HG03342 (cell line): Measurements from ENCODE around the gene COX6A1.
"Not testable (repeated sequence)": the region's sequence is repeated elsewhere in the genome, so short reads cannot be mapped to it uniquely, and the experiment has no call there.

Experiments used
- ATAC-seq: cut with Tn5 transposase; IDR thresholded peaks from one replicate; pipeline ENCODE4 v1.9.1; 2021; ENCODE audit warnings: mild to moderate bottlenecking, moderate library complexity; ENCODE audit not compliant: unreplicated experiment

Gene COX6A1

GRCh38 chr12:120466560-120467315 is 28.8 kb downstream of the COX6A1 start:
- ATAC-seq: no peak

- no peak for ATAC-seq
Measured at GRCh38 chr12:120467439-120467838, 29.5 kb downstream of the COX6A1 start.

GRCh38 chr12:120468325-120468820 is 30.5 kb downstream of the COX6A1 start:
- no peak for ATAC-seq

GRCh38 chr12:120468821-120469449 is 31.0 kb downstream of the COX6A1 start:
- peak; percentile 15 for ATAC-seq

GRCh38 chr12:120469450-120470149 is 31.7 kb downstream of the COX6A1 start, which contains the start of gene SRSF9:
Gene SRSF9, minus strand, starts transcription at chr12:120469748. Its CDS starts 139 bp downstream, at chr12:120469609.
- peak; percentile 82 for ATAC-seq

- ATAC-seq: no peak
Measured at GRCh38 chr12:120470150-120470784, 32.4 kb downstream of the COX6A1 start.

- no peak for ATAC-seq
Measured at GRCh38 chr12:120472521-120472920, 34.6 kb downstream of the COX6A1 start.

- no peak for ATAC-seq
Measured at GRCh38 chr12:120473807-120474615, 36.1 kb downstream of the COX6A1 start.

GRCh38 chr12:120474616-120474960 is 36.7 kb downstream of the COX6A1 start:
- ATAC-seq: no peak

GRCh38 chr12:120475643-120476042 is 37.7 kb downstream of the COX6A1 start:
- no peak for ATAC-seq

GRCh38 chr12:120479458-120479857 is 41.5 kb downstream of the COX6A1 start:
- no peak for ATAC-seq

GRCh38 chr12:120480211-120480610 is 42.3 kb downstream of the COX6A1 start:
- ATAC-seq: no peak

GRCh38 chr12:120481022-120481767 is 43.3 kb downstream of the COX6A1 start:
- ATAC-seq: no peak

GRCh38 chr12:120483621-120484020 is 45.7 kb downstream of the COX6A1 start:
- no peak for ATAC-seq

GRCh38 chr12:120485961-120486881 is 48.3 kb downstream of the COX6A1 start:
- no peak for ATAC-seq

- ATAC-seq: not testable (repeated sequence)
Measured at GRCh38 chr12:120487552-120487951, 49.6 kb downstream of the COX6A1 start.

- ATAC-seq: no peak
Measured at GRCh38 chr12:120488057-120488640, 50.2 kb downstream of the COX6A1 start.

GRCh38 chr12:120489018-120489417 is 51.1 kb downstream of the COX6A1 start:
- ATAC-seq: no peak
